ENCODE measurements around the gene RHO.
"Not testable (repeated sequence)": the region's sequence is repeated elsewhere in the genome, so short reads cannot be mapped to it uniquely, and the experiment has no call there.

RHO gene

GRCh38 chr3:129500334-129500658 lies 28.1 kb upstream of the RHO start:
- DNase-seq = no peak

- no peak for DNase-seq
Observed at GRCh38 chr3:129501630-129502029, 26.8 kb upstream of the RHO start.

GRCh38 chr3:129502641-129503408 lies 25.6 kb upstream of the RHO start:
- no peak for DNase-seq

GRCh38 chr3:129503471-129504291 lies 24.8 kb upstream of the RHO start:
- no peak for DNase-seq

GRCh38 chr3:129504471-129505100 lies 23.9 kb upstream of the RHO start:
- DNase-seq = no peak

GRCh38 chr3:129505341-129505740 lies 23.1 kb upstream of the RHO start:
- DNase-seq = no peak

- DNase-seq = peak; percentile 72
Observed at GRCh38 chr3:129506231-129506742, 22.2 kb upstream of the RHO start.

GRCh38 chr3:129507181-129507831 lies 21.1 kb upstream of the RHO start:
- no peak for DNase-seq

- DNase-seq = no peak
Observed at GRCh38 chr3:129512595-129512994, 15.8 kb upstream of the RHO start.

GRCh38 chr3:129513705-129514104 lies 14.7 kb upstream of the RHO start:
- no peak for DNase-seq

GRCh38 chr3:129514110-129514509 lies 14.3 kb upstream of the RHO start:
- DNase-seq = no peak

GRCh38 chr3:129514563-129514962 lies 13.9 kb upstream of the RHO start:
- DNase-seq = no peak

- not testable (repeated sequence) for DNase-seq
Observed at GRCh38 chr3:129515108-129515820, 13.2 kb upstream of the RHO start.

- not testable (repeated sequence) for DNase-seq
Observed at GRCh38 chr3:129515821-129516432, 12.5 kb upstream of the RHO start.

- no peak for DNase-seq
Observed at GRCh38 chr3:129517516-129517915, 10.9 kb upstream of the RHO start.

- DNase-seq = no peak
Observed at GRCh38 chr3:129518038-129518561, 10.3 kb upstream of the RHO start.

- no peak for DNase-seq
Observed at GRCh38 chr3:129518581-129518980, 9.9 kb upstream of the RHO start.

- DNase-seq = no peak
Observed at GRCh38 chr3:129519449-129519848, 9.0 kb upstream of the RHO start.

- DNase-seq = no peak
Observed at GRCh38 chr3:129519896-129520715, 8.3 kb upstream of the RHO start.

- DNase-seq = no peak
Observed at GRCh38 chr3:129520960-129521359, 7.5 kb upstream of the RHO start.

- DNase-seq = no peak
Observed at GRCh38 chr3:129521611-129522010, 6.8 kb upstream of the RHO start.
